Stimulated activated CD4-positive, alpha-beta T cell treated with anti-CD3 and anti-CD28 coated beads, Interleukin-1b, Interleukin-23, amount 100 ng/mL, for 24 hours (primary cell): ENCODE data around the gene FGD5.

Source experiments
- DNase-seq, 4 experiments: peaks; one replicate each; pipeline ENCODE4 v3.0.0-alpha.2; 2020; ENCODE audit warnings: low read depth in 4 of 4, low spot score in 1 of 4

The FGD5 gene

GRCh38 chr3:14818804-14819500 is at the start of gene FGD5:
Gene FGD5 (plus strand): TSS chr3:14818962. CDS start chr3:14819072, 110 bp downstream.
- DNase-seq, result no peak

GRCh38 chr3:14769544-14770325 is 49.0 kb upstream of the FGD5 start:
- DNase-seq, result no peak

- no peak for DNase-seq
Observed at GRCh38 chr3:14770591-14770990, 48.2 kb upstream of the FGD5 start.

GRCh38 chr3:14771593-14772497 is 46.9 kb upstream of the FGD5 start:
- DNase-seq, result no peak

GRCh38 chr3:14772533-14773138 is 46.1 kb upstream of the FGD5 start:
- no peak for DNase-seq

- no peak for DNase-seq
Observed at GRCh38 chr3:14773281-14773680, 45.5 kb upstream of the FGD5 start.

- no peak for DNase-seq
Observed at GRCh38 chr3:14773691-14774128, 45.1 kb upstream of the FGD5 start.

- no peak for DNase-seq
Observed at GRCh38 chr3:14774431-14774830, 44.3 kb upstream of the FGD5 start.

GRCh38 chr3:14775011-14775410 is 43.8 kb upstream of the FGD5 start:
- no peak for DNase-seq

- DNase-seq, result no peak
Observed at GRCh38 chr3:14775563-14775962, 43.2 kb upstream of the FGD5 start.

- no peak for DNase-seq
Observed at GRCh38 chr3:14779069-14779685, 39.6 kb upstream of the FGD5 start.

GRCh38 chr3:14780927-14781507 is 37.7 kb upstream of the FGD5 start:
- DNase-seq, result peak in 1 of 4 experiments; percentile 7

- no peak for DNase-seq
Observed at GRCh38 chr3:14783480-14784086, 35.2 kb upstream of the FGD5 start.

GRCh38 chr3:14784087-14784681 is 34.6 kb upstream of the FGD5 start:
- no peak for DNase-seq

- no peak for DNase-seq
Observed at GRCh38 chr3:14785207-14786155, 33.3 kb upstream of the FGD5 start.

GRCh38 chr3:14786369-14786768 is 32.4 kb upstream of the FGD5 start:
- no peak for DNase-seq

- no peak for DNase-seq
Observed at GRCh38 chr3:14787630-14788029, 31.1 kb upstream of the FGD5 start.

GRCh38 chr3:14788644-14789043 is 30.1 kb upstream of the FGD5 start:
- no peak for DNase-seq
